Skeletal muscle tissue (tissue), 4 donors: ENCODE measurements around the gene AGFG2. TPM values are rescaled to one million over a fixed set of nuclear protein-coding genes. Genes with fewer than 3 reads are reported as not detected.

Source experiments
- H3K27ac ChIP-seq: one replicate; pipeline ENCODE4 v1.7.0; 2013; ENCODE audit warnings: mild to moderate bottlenecking, low read depth, low read length, inconsistent platforms
- H3K27me3 ChIP-seq, 3 donors: one replicate each; pipeline ENCODE4 v1.7.0; 2013; ENCODE audit warnings: low read length in 3 of 3; ENCODE audit not compliant: control insufficient read depth in 3 of 3, insufficient read depth in 3 of 3
- H3K36me3 ChIP-seq, 3 donors: one replicate each; pipeline ENCODE4 v1.7.0; 2013; ENCODE audit warnings: low read length in 3 of 3; ENCODE audit not compliant: control insufficient read depth in 3 of 3, insufficient read depth in 3 of 3
- H3K4me1 ChIP-seq, 3 donors: one replicate each; pipeline ENCODE4 v1.7.0; 2013; ENCODE audit warnings: low read length in 3 of 3, mild to moderate bottlenecking in 3 of 3; ENCODE audit not compliant: control insufficient read depth in 3 of 3, insufficient read depth in 3 of 3
- H3K4me3 ChIP-seq, 3 donors: one replicate each; pipeline ENCODE4 v1.7.0; 2013; ENCODE audit warnings: low read length in 3 of 3
- H3K9ac ChIP-seq, 3 donors: one replicate each; pipeline ENCODE4 v1.7.0; 2013; ENCODE audit warnings: low read length in 3 of 3, mild to moderate bottlenecking in 3 of 3, moderate library complexity in 2 of 3, low read depth in 1 of 3
- H3K9me3 ChIP-seq, 3 donors: one replicate each; pipeline ENCODE4 v1.7.0; 2013; ENCODE audit warnings: low read length in 3 of 3; ENCODE audit not compliant: control insufficient read depth in 3 of 3
- total RNA-seq: library from RNA; depleted of rRNA; stranded (reverse); fragments of >200 nt; gene quantifications from one replicate; pipeline ENCODE4 v1.2.3, GENCODE V29; 2014
- donor health status: Osteomylitis.

The AGFG2 gene
- total RNA-seq, 1 donor from 2014 or later, result 3.1 TPM

- no peaks in the 10 kb centered on the region for H3K9me3 ChIP-seq
- H3K9ac ChIP-seq, result no peak overlapping the region
- no peaks in the 10 kb centered on the region for H3K36me3 ChIP-seq
- H3K4me1 ChIP-seq, result peaks cover 0 to 4% (median 3%) of the 10 kb centered on the region in 3 donors
- no peak overlapping the region for H3K27ac ChIP-seq
- no peak overlapping the region for H3K4me3 ChIP-seq
- H3K27me3 ChIP-seq, result peaks cover 0 to 10% (median 3%) of the 10 kb centered on the region in 3 donors
Measured at GRCh38 chr7:100504887-100505611, 34.0 kb upstream of the AGFG2 start.

GRCh38 chr7:100506356-100506923, 32.6 kb upstream of the AGFG2 start:
- H3K27ac ChIP-seq, result no peak overlapping the region
- H3K4me3 ChIP-seq, result no peak overlapping the region
- H3K9me3 ChIP-seq, result no peaks in the 10 kb centered on the region
- peaks cover 0 to 4% (median 3%) of the 10 kb centered on the region in 3 donors for H3K4me1 ChIP-seq
- no peaks in the 10 kb centered on the region for H3K36me3 ChIP-seq
- H3K27me3 ChIP-seq, result peaks cover 3 to 10% (median 3%) of the 10 kb centered on the region in 3 donors
- H3K9ac ChIP-seq, result no peak overlapping the region

- Histone ChIP-seq H3K36me3 (no peaks in the 10 kb centered on the region), H3K4me3 (no peak overlapping the region), H3K27me3 (peaks cover 0 to 7% (median 3%) of the 10 kb centered on the region in 3 donors), H3K4me1 (peaks cover 0 to 4% (median 3%) of the 10 kb centered on the region in 3 donors), H3K27ac (no peak overlapping the region), H3K9ac (no peak overlapping the region), H3K9me3 (no peaks in the 10 kb centered on the region)
Measured at GRCh38 chr7:100509231-100509630, 29.8 kb upstream of the AGFG2 start.

- peaks cover 0 to 4% (median 3%) of the 10 kb centered on the region in 3 donors for H3K4me1 ChIP-seq
- H3K27me3 ChIP-seq, result peaks cover 0 to 7% (median 3%) of the 10 kb centered on the region in 3 donors
- H3K9ac ChIP-seq, result no peak overlapping the region
- no peak overlapping the region for H3K4me3 ChIP-seq
- no peak overlapping the region for H3K27ac ChIP-seq
- no peaks in the 10 kb centered on the region for H3K36me3 ChIP-seq
- H3K9me3 ChIP-seq, result no peaks in the 10 kb centered on the region
Measured at GRCh38 chr7:100510437-100511239, 28.4 kb upstream of the AGFG2 start.

GRCh38 chr7:100513212-100513810, 25.7 kb upstream of the AGFG2 start:
- H3K36me3 ChIP-seq, result no peaks in the 10 kb centered on the region
- peaks cover 0 to 7% (median 3%) of the 10 kb centered on the region in 3 donors for H3K27me3 ChIP-seq
- peaks cover 0 to 7% (median 3%) of the 10 kb centered on the region in 3 donors for H3K4me1 ChIP-seq
- H3K9ac ChIP-seq, result no peak overlapping the region
- no peaks in the 10 kb centered on the region for H3K9me3 ChIP-seq
- H3K27ac ChIP-seq, result no peak overlapping the region
- H3K4me3 ChIP-seq, result no peak overlapping the region

- Histone ChIP-seq H3K9ac (no peak overlapping the region), H3K9me3 (no peaks in the 10 kb centered on the region), H3K27me3 (peaks cover 0 to 3% (median 0%) of the 10 kb centered on the region in 3 donors), H3K27ac (no peak overlapping the region), H3K4me3 (no peak overlapping the region), H3K4me1 (peaks cover 0 to 3% (median 0%) of the 10 kb centered on the region in 3 donors), H3K36me3 (no peaks in the 10 kb centered on the region)
Measured at GRCh38 chr7:100515072-100515532, 23.9 kb upstream of the AGFG2 start.

GRCh38 chr7:100516135-100516812, 22.7 kb upstream of the AGFG2 start:
- Histone ChIP-seq H3K27me3 (no peaks in the 10 kb centered on the region), H3K9ac (no peak overlapping the region), H3K4me1 (peaks cover 0 to 3% (median 0%) of the 10 kb centered on the region in 3 donors), H3K27ac (no peak overlapping the region), H3K9me3 (no peaks in the 10 kb centered on the region), H3K36me3 (no peaks in the 10 kb centered on the region), H3K4me3 (no peak overlapping the region)

GRCh38 chr7:100517305-100517704, 21.7 kb upstream of the AGFG2 start:
- H3K27ac ChIP-seq, result no peak overlapping the region
- H3K27me3 ChIP-seq, result no peaks in the 10 kb centered on the region
- H3K4me3 ChIP-seq, result no peak overlapping the region
- H3K4me1 ChIP-seq, result peaks cover 0 to 3% (median 0%) of the 10 kb centered on the region in 3 donors
- H3K9me3 ChIP-seq, result no peaks in the 10 kb centered on the region
- no peaks in the 10 kb centered on the region for H3K36me3 ChIP-seq
- no peak overlapping the region for H3K9ac ChIP-seq

GRCh38 chr7:100519580-100519979, 19.4 kb upstream of the AGFG2 start:
- Histone ChIP-seq H3K27me3 (no peaks in the 10 kb centered on the region), H3K27ac (no peak overlapping the region), H3K4me3 (no peak overlapping the region), H3K9ac (no peak overlapping the region), H3K4me1 (peaks cover 0 to 3% (median 0%) of the 10 kb centered on the region in 3 donors), H3K36me3 (no peaks in the 10 kb centered on the region), H3K9me3 (no peaks in the 10 kb centered on the region)
